ENCODE data around the gene DNAJC17. TPM values are rescaled to one million over a fixed set of nuclear protein-coding genes. Genes with fewer than 3 reads are reported as not detected.

Gene DNAJC17
- total and polyA plus RNA-seq, 2 donors: 45.0 to 62.9 TPM

GRCh38 chr15:40823572-40824343 is 16.5 kb upstream of the DNAJC17 start:
- DNase-seq (ENCODE audit: low read depth in 6 of 9, low spot score in 9 of 9): no peak
- 100% methylated on average over 1 of the region's 1 CpG for WGBS
- Histone ChIP-seq H3K27ac (ENCODE audit: low read depth in 1 of 2, low read length in 1 of 2) (no peak overlapping the region), H3K4me1 (ENCODE audit: control insufficient read depth in 2 of 2, insufficient read depth in 2 of 2, low read length in 2 of 2) (no peaks in the 10 kb centered on the region), H3K27me3 (ENCODE audit: control insufficient read depth in 2 of 2, insufficient read depth in 1 of 2, low read length in 1 of 2) (no peaks in the 10 kb centered on the region), H3K36me3 (ENCODE audit: control insufficient read depth in 2 of 2, insufficient read depth in 2 of 2, low read length in 1 of 2) (no peaks in the 10 kb centered on the region), H3K4me3 (ENCODE audit: low read length in 2 of 2) (no peak overlapping the region), H3K9me3 (ENCODE audit: control insufficient read depth in 2 of 2, insufficient read depth in 1 of 2, low read length in 1 of 2) (no peaks in the 10 kb centered on the region)

GRCh38 chr15:40821195-40821594 is 13.9 kb upstream of the DNAJC17 start:
- no peak for DNase-seq (ENCODE audit: low read depth in 6 of 9, low spot score in 9 of 9)
- WGBS: 98% methylated on average over 2 of the region's 2 CpGs

GRCh38 chr15:40819048-40819447 is 11.8 kb upstream of the DNAJC17 start:
- 95% methylated on average over 7 of the region's 7 CpGs for WGBS

More at GRCh38 chr15:40821195-40821594, 13.9 kb upstream of the DNAJC17 start:
- Histone ChIP-seq H3K27ac (ENCODE audit: low read depth in 1 of 2, low read length in 1 of 2) (no peak overlapping the region), H3K4me1 (ENCODE audit: control insufficient read depth in 2 of 2, insufficient read depth in 2 of 2, low read length in 2 of 2) (no peaks in the 10 kb centered on the region), H3K4me3 (ENCODE audit: low read length in 2 of 2) (no peak overlapping the region), H3K27me3 (ENCODE audit: control insufficient read depth in 2 of 2, insufficient read depth in 1 of 2, low read length in 1 of 2) (no peaks in the 10 kb centered on the region), H3K36me3 (ENCODE audit: control insufficient read depth in 2 of 2, insufficient read depth in 2 of 2, low read length in 1 of 2) (no peaks in the 10 kb centered on the region), H3K9me3 (ENCODE audit: control insufficient read depth in 2 of 2, insufficient read depth in 1 of 2, low read length in 1 of 2) (no peaks in the 10 kb centered on the region)

GRCh38 chr15:40815042-40815698 is 7.9 kb upstream of the DNAJC17 start:
- no peaks in the 10 kb centered on the region for H3K27me3 ChIP-seq (ENCODE audit: control insufficient read depth in 2 of 2, insufficient read depth in 1 of 2, low read length in 1 of 2)
- H3K27ac ChIP-seq (ENCODE audit: low read depth in 1 of 2, low read length in 1 of 2): no peak overlapping the region
- WGBS: 96% methylated on average over 4 of the region's 4 CpGs
- H3K36me3 ChIP-seq (ENCODE audit: control insufficient read depth in 2 of 2, insufficient read depth in 2 of 2, low read length in 1 of 2): peaks cover 21 to 31% of the 10 kb centered on the region in 2 donors
- H3K9me3 ChIP-seq (ENCODE audit: control insufficient read depth in 2 of 2, insufficient read depth in 1 of 2, low read length in 1 of 2): no peaks in the 10 kb centered on the region
- H3K4me1 ChIP-seq (ENCODE audit: control insufficient read depth in 2 of 2, insufficient read depth in 2 of 2, low read length in 2 of 2): no peaks in the 10 kb centered on the region
- no peak overlapping the region for H3K4me3 ChIP-seq (ENCODE audit: low read length in 2 of 2)
- no peak for DNase-seq (ENCODE audit: low read depth in 6 of 9, low spot score in 9 of 9)

More at GRCh38 chr15:40819048-40819447, 11.8 kb upstream of the DNAJC17 start:
- H3K36me3 ChIP-seq (ENCODE audit: control insufficient read depth in 2 of 2, insufficient read depth in 2 of 2, low read length in 1 of 2): peaks cover 5 to 6% of the 10 kb centered on the region in 2 donors
- H3K4me1 ChIP-seq (ENCODE audit: control insufficient read depth in 2 of 2, insufficient read depth in 2 of 2, low read length in 2 of 2): no peaks in the 10 kb centered on the region
- H3K27me3 ChIP-seq (ENCODE audit: control insufficient read depth in 2 of 2, insufficient read depth in 1 of 2, low read length in 1 of 2): no peaks in the 10 kb centered on the region
- no peak for DNase-seq (ENCODE audit: low read depth in 6 of 9, low spot score in 9 of 9)
- no peaks in the 10 kb centered on the region for H3K9me3 ChIP-seq (ENCODE audit: control insufficient read depth in 2 of 2, insufficient read depth in 1 of 2, low read length in 1 of 2)
- no peak overlapping the region for H3K27ac ChIP-seq (ENCODE audit: low read depth in 1 of 2, low read length in 1 of 2)
- no peak overlapping the region for H3K4me3 ChIP-seq (ENCODE audit: low read length in 2 of 2)

GRCh38 chr15:40812721-40813425 is 5.6 kb upstream of the DNAJC17 start:
- Histone ChIP-seq H3K36me3 (ENCODE audit: control insufficient read depth in 2 of 2, insufficient read depth in 2 of 2, low read length in 1 of 2) (peaks cover 29 to 40% of the 10 kb centered on the region in 2 donors), H3K27ac (ENCODE audit: low read depth in 1 of 2, low read length in 1 of 2) (no peak overlapping the region), H3K9me3 (ENCODE audit: control insufficient read depth in 2 of 2, insufficient read depth in 1 of 2, low read length in 1 of 2) (no peaks in the 10 kb centered on the region), H3K4me1 (ENCODE audit: control insufficient read depth in 2 of 2, insufficient read depth in 2 of 2, low read length in 2 of 2) (peaks cover 3 to 15% of the 10 kb centered on the region in 2 donors), H3K4me3 (ENCODE audit: low read length in 2 of 2) (no peak overlapping the region), H3K27me3 (ENCODE audit: control insufficient read depth in 2 of 2, insufficient read depth in 1 of 2, low read length in 1 of 2) (no peaks in the 10 kb centered on the region)
- 99% methylated on average over 12 of the region's 12 CpGs for WGBS
- no peak for DNase-seq (ENCODE audit: low read depth in 6 of 9, low spot score in 9 of 9)

GRCh38 chr15:40808861-40809450 is 1.7 kb upstream of the DNAJC17 start:
- no peak overlapping the region for H3K27ac ChIP-seq (ENCODE audit: low read depth in 1 of 2, low read length in 1 of 2)
- no peaks in the 10 kb centered on the region for H3K9me3 ChIP-seq (ENCODE audit: control insufficient read depth in 2 of 2, insufficient read depth in 1 of 2, low read length in 1 of 2)
- H3K36me3 ChIP-seq (ENCODE audit: control insufficient read depth in 2 of 2, insufficient read depth in 2 of 2, low read length in 1 of 2): peaks cover 23 to 33% of the 10 kb centered on the region in 2 donors
- peaks cover 3 to 27% of the 10 kb centered on the region in 2 donors for H3K4me1 ChIP-seq (ENCODE audit: control insufficient read depth in 2 of 2, insufficient read depth in 2 of 2, low read length in 2 of 2)
- WGBS: 97% methylated on average over 8 of the region's 8 CpGs
- DNase-seq (ENCODE audit: low read depth in 6 of 9, low spot score in 9 of 9): no peak
- no peaks in the 10 kb centered on the region for H3K27me3 ChIP-seq (ENCODE audit: control insufficient read depth in 2 of 2, insufficient read depth in 1 of 2, low read length in 1 of 2)
- H3K4me3 ChIP-seq (ENCODE audit: low read length in 2 of 2): no peak overlapping the region

- Histone ChIP-seq H3K36me3 (ENCODE audit: control insufficient read depth in 2 of 2, insufficient read depth in 2 of 2, low read length in 1 of 2) (peaks cover 14 to 23% of the 10 kb centered on the region in 2 donors), H3K27me3 (ENCODE audit: control insufficient read depth in 2 of 2, insufficient read depth in 1 of 2, low read length in 1 of 2) (no peaks in the 10 kb centered on the region), H3K4me3 (ENCODE audit: low read length in 2 of 2) (peak overlapping the region; percentile 61 to 81), H3K4me1 (ENCODE audit: control insufficient read depth in 2 of 2, insufficient read depth in 2 of 2, low read length in 2 of 2) (peaks cover 3 to 27% of the 10 kb centered on the region in 2 donors), H3K27ac (ENCODE audit: low read depth in 1 of 2, low read length in 1 of 2) (peak overlapping the region in 1 of 2 donors; percentile 12), H3K9me3 (ENCODE audit: control insufficient read depth in 2 of 2, insufficient read depth in 1 of 2, low read length in 1 of 2) (no peaks in the 10 kb centered on the region)
- DNase-seq (ENCODE audit: low read depth in 6 of 9, low spot score in 9 of 9): peak in 1 of 9 donors; percentile 6
- 10% methylated on average over 19 of the region's 19 CpGs for WGBS
These were observed 702 bp upstream of the DNAJC17 start for GRCh38 chr15:40807888-40808461.

GRCh38 chr15:40806672-40807027 is 623 bp downstream of the DNAJC17 start:
- no peaks in the 10 kb centered on the region for H3K9me3 ChIP-seq (ENCODE audit: control insufficient read depth in 2 of 2, insufficient read depth in 1 of 2, low read length in 1 of 2)
- H3K27me3 ChIP-seq (ENCODE audit: control insufficient read depth in 2 of 2, insufficient read depth in 1 of 2, low read length in 1 of 2): no peaks in the 10 kb centered on the region
- WGBS: 3% methylated on average over 2 of the region's 2 CpGs
- no peak for DNase-seq (ENCODE audit: low read depth in 6 of 9, low spot score in 9 of 9)
- H3K27ac ChIP-seq (ENCODE audit: low read depth in 1 of 2, low read length in 1 of 2): peak overlapping the region; percentile 83 to 96
- peaks cover 14 to 18% of the 10 kb centered on the region in 2 donors for H3K36me3 ChIP-seq (ENCODE audit: control insufficient read depth in 2 of 2, insufficient read depth in 2 of 2, low read length in 1 of 2)
- H3K4me3 ChIP-seq (ENCODE audit: low read length in 2 of 2): peak overlapping the region; percentile 61 to 81
- peaks cover 3 to 27% of the 10 kb centered on the region in 2 donors for H3K4me1 ChIP-seq (ENCODE audit: control insufficient read depth in 2 of 2, insufficient read depth in 2 of 2, low read length in 2 of 2)

Measured in thymus (tissue), 11 donors.